Prostate gland (tissue), 2 donors: Measurements from ENCODE around the gene RPA1.

Source experiments
- CTCF ChIP-seq, 4 experiments: fragments of 200-600 bp in 2 of 4; fragments of 450-650 bp in 2 of 4; sonication (generic) in 2 of 4; IDR thresholded peaks; 1 replicate in 3 of 4; 2 replicates in 1 of 4; pipeline ENCODE4 v1.5.1; 2016 to 2019; ENCODE audit warnings: antibody characterized with exemption in 4 of 4, mild to moderate bottlenecking in 2 of 4, moderate library complexity in 2 of 4
- POLR2A ChIP-seq: fragments of 450-650 bp; IDR thresholded peaks from one replicate; pipeline ENCODE4 v1.6.1; 2016; ENCODE audit warnings: antibody characterized with exemption, mild to moderate bottlenecking

- no peak for TF ChIP-seq CTCF (IDR thresholded peaks at IDR 0.05)
- no peak for TF ChIP-seq POLR2A
Measured at GRCh38 chr17:1904273-1905182, 74.7 kb downstream of the RPA1 start.
